ENCODE results near the gene OPN1MW2.
"Not testable (repeated sequence)": the region's sequence is repeated elsewhere in the genome, so short reads cannot be mapped to it uniquely, and the experiment has no call there.

GRCh38 chrX:154239982-154240503, 20.5 kb downstream of the OPN1MW2 start:
- TF ChIP-seq EZH2 (IDR thresholded peaks at IDR 0.05; ENCODE audit: insufficient read depth, poor library complexity, severe bottlenecking); EZH2phosphoT487 (IDR thresholded peaks at IDR 0.05; ENCODE audit: insufficient read depth, low read depth): not testable (repeated sequence)
